NCI-H2227 (cell line): ENCODE measurements around the gene MXI1.
A peak's percentile ranks its signal among the peaks of the same experiment; 100 is the strongest.

Source experiments
- DNase-seq: peaks from one replicate; lab custom pipeline; 2025; ENCODE audit not compliant: unreplicated experiment; lab: John Stamatoyannopoulos, UW

The MXI1 gene

GRCh38 chr10:110207011-110207804 is at the start of gene MXI1:
Gene MXI1, plus strand, starts transcription at chr10:110207605. Its CDS starts 204 bp downstream, at chr10:110207809.
- DNase-seq, result peak; percentile 61

GRCh38 chr10:110158051-110159005 is 49.1 kb upstream of the MXI1 start:
- no peak for DNase-seq

GRCh38 chr10:110160081-110160480 is 47.3 kb upstream of the MXI1 start:
- DNase-seq, result no peak

GRCh38 chr10:110160522-110160921 is 46.9 kb upstream of the MXI1 start:
- DNase-seq, result no peak

GRCh38 chr10:110162741-110163145 is 44.7 kb upstream of the MXI1 start:
- DNase-seq, result no peak

- DNase-seq, result peak; percentile 47
These were observed 44.1 kb upstream of the MXI1 start for GRCh38 chr10:110163192-110163773.

GRCh38 chr10:110163841-110164240 is 43.6 kb upstream of the MXI1 start:
- DNase-seq, result no peak

GRCh38 chr10:110165239-110165638 is 42.2 kb upstream of the MXI1 start:
- no peak for DNase-seq

GRCh38 chr10:110167149-110167548 is 40.3 kb upstream of the MXI1 start:
- no peak for DNase-seq

- no peak for DNase-seq
These were observed 38.6 kb upstream of the MXI1 start for GRCh38 chr10:110168601-110169481.

- DNase-seq, result no peak
These were observed 37.8 kb upstream of the MXI1 start for GRCh38 chr10:110169586-110169985.

GRCh38 chr10:110170142-110170971 is 37.0 kb upstream of the MXI1 start:
- DNase-seq, result no peak

- no peak for DNase-seq
These were observed 36.4 kb upstream of the MXI1 start for GRCh38 chr10:110171032-110171431.

GRCh38 chr10:110172155-110172554 is 35.2 kb upstream of the MXI1 start:
- DNase-seq, result no peak

- no peak for DNase-seq
These were observed 33.2 kb upstream of the MXI1 start for GRCh38 chr10:110174201-110174600.

GRCh38 chr10:110174816-110175215 is 32.6 kb upstream of the MXI1 start:
- DNase-seq, result no peak

- no peak for DNase-seq
These were observed 32.0 kb upstream of the MXI1 start for GRCh38 chr10:110175406-110175805.

- DNase-seq, result no peak
These were observed 31.0 kb upstream of the MXI1 start for GRCh38 chr10:110176141-110177030.

- no peak for DNase-seq
These were observed 28.2 kb upstream of the MXI1 start for GRCh38 chr10:110179220-110179619.
